ENCODE results near the gene PPP6R2.

- TF ChIP-seq CTCF (IDR thresholded peaks at IDR 0.05; ENCODE audit: low read depth, low read length, poor library complexity, severe bottlenecking) (no peak), EZH2phosphoT487 (IDR thresholded peaks at IDR 0.05; ENCODE audit: borderline replicate concordance, low read length) (no peak)
Observed at GRCh38 chr22:50300620-50301257, 42.4 kb upstream of the PPP6R2 start.

Data from DOHH2 (cell line).